C4-2B (cell line): ENCODE data around the gene ORAI3.
"Not testable (repeated sequence)": the region's sequence is repeated elsewhere in the genome, so short reads cannot be mapped to it uniquely, and the experiment has no call there.

Experiments
- ZFX ChIP-seq: fragments of 450-650 bp; IDR thresholded peaks from 2 replicates; pipeline ENCODE4 v1.6.1; 2017
- TF ChIP-seq, protein P1 (sequence below): fragments of 450-650 bp; conservative IDR thresholded peaks from 2 replicates; pipeline ENCODE4 v1.5.1; 2017; ENCODE audit warnings: mild to moderate bottlenecking

DNA sequence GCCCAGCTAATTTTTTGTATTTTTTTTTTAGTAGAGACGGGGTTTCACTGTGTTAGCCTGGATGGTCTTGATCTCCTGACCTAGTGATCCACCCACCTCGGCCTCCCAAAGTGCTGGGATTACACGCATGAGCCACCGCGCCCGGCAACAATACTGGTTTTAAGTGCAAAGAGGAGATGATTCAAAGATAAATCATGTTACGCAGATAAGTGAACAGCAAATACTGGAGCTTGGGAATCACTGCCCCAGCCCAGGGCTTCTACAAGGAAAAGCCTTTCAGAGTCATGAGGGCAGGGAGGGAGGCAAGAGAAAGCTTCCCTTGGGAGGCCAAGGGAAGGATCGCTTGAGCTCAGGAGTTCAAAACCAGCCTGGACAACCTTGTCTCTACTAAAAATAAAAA is 9.3 kb upstream of the ORAI3 start:
- TF ChIP-seq, protein P1, sequence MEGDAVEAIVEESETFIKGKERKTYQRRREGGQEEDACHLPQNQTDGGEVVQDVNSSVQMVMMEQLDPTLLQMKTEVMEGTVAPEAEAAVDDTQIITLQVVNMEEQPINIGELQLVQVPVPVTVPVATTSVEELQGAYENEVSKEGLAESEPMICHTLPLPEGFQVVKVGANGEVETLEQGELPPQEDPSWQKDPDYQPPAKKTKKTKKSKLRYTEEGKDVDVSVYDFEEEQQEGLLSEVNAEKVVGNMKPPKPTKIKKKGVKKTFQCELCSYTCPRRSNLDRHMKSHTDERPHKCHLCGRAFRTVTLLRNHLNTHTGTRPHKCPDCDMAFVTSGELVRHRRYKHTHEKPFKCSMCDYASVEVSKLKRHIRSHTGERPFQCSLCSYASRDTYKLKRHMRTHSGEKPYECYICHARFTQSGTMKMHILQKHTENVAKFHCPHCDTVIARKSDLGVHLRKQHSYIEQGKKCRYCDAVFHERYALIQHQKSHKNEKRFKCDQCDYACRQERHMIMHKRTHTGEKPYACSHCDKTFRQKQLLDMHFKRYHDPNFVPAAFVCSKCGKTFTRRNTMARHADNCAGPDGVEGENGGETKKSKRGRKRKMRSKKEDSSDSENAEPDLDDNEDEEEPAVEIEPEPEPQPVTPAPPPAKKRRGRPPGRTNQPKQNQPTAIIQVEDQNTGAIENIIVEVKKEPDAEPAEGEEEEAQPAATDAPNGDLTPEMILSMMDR = not testable (repeated sequence)
- TF ChIP-seq ZFX = not testable (repeated sequence)
